GM08714 (cell line): ENCODE data around the gene MAPRE3.

ENCODE experiments used
- H3K4me3 ChIP-seq: fragments of 200-500 bp; sonication (Bioruptor generic); 2 replicates; pipeline ENCODE4 v1.5.1; 2014; ENCODE audit warnings: mild to moderate bottlenecking, low read length, inconsistent platforms
- ZNF274 ChIP-seq: IDR thresholded peaks from 2 replicates; pipeline ENCODE4 v1.6.1; 2012; ENCODE audit warnings: mild to moderate bottlenecking, low read depth, low read length

Gene MAPRE3

GRCh38 chr2:26985807-26986206 lies 15.4 kb downstream of the MAPRE3 start:
- TF ChIP-seq ZNF274, result no peak
- no peak overlapping the region for H3K4me3 ChIP-seq

- no peak overlapping the region for H3K4me3 ChIP-seq
- no peak for TF ChIP-seq ZNF274
Observed at GRCh38 chr2:26986576-26986975, 16.1 kb downstream of the MAPRE3 start.

- H3K4me3 ChIP-seq, result no peak overlapping the region
- no peak for TF ChIP-seq ZNF274
Observed at GRCh38 chr2:26988058-26988860, 17.8 kb downstream of the MAPRE3 start.

- TF ChIP-seq ZNF274, result no peak
- no peak overlapping the region for H3K4me3 ChIP-seq
Observed at GRCh38 chr2:26989156-26989555, 18.7 kb downstream of the MAPRE3 start.

GRCh38 chr2:26991717-26992116 lies 21.3 kb downstream of the MAPRE3 start:
- TF ChIP-seq ZNF274, result no peak
- H3K4me3 ChIP-seq, result no peak overlapping the region

- no peak for TF ChIP-seq ZNF274
- H3K4me3 ChIP-seq, result no peak overlapping the region
Observed at GRCh38 chr2:26993768-26994167, 23.3 kb downstream of the MAPRE3 start.

- TF ChIP-seq ZNF274, result no peak
Observed at GRCh38 chr2:26994983-26995382, 24.5 kb downstream of the MAPRE3 start.

GRCh38 chr2:26997394-26997793 lies 27.0 kb downstream of the MAPRE3 start:
- no peak overlapping the region for H3K4me3 ChIP-seq
- TF ChIP-seq ZNF274, result no peak

More at GRCh38 chr2:26994983-26995382, 24.5 kb downstream of the MAPRE3 start:
- H3K4me3 ChIP-seq, result no peak overlapping the region

GRCh38 chr2:26998323-26998722 lies 27.9 kb downstream of the MAPRE3 start:
- no peak for TF ChIP-seq ZNF274
- H3K4me3 ChIP-seq, result no peak overlapping the region

GRCh38 chr2:27000228-27000627 lies 29.8 kb downstream of the MAPRE3 start:
- H3K4me3 ChIP-seq, result no peak overlapping the region
- TF ChIP-seq ZNF274, result no peak

GRCh38 chr2:27000995-27001394 lies 30.6 kb downstream of the MAPRE3 start:
- no peak overlapping the region for H3K4me3 ChIP-seq
- TF ChIP-seq ZNF274, result no peak

GRCh38 chr2:27001950-27002349 lies 31.5 kb downstream of the MAPRE3 start:
- H3K4me3 ChIP-seq, result no peak overlapping the region
- no peak for TF ChIP-seq ZNF274

- no peak overlapping the region for H3K4me3 ChIP-seq
- no peak for TF ChIP-seq ZNF274
Observed at GRCh38 chr2:27003007-27003406, 32.6 kb downstream of the MAPRE3 start.

- no peak overlapping the region for H3K4me3 ChIP-seq
- no peak for TF ChIP-seq ZNF274
Observed at GRCh38 chr2:27003857-27004256, 33.4 kb downstream of the MAPRE3 start.

- no peak overlapping the region for H3K4me3 ChIP-seq
- TF ChIP-seq ZNF274, result no peak
Observed at GRCh38 chr2:27006602-27007415, 36.4 kb downstream of the MAPRE3 start.
